CD4-positive, alpha-beta T cell treated with Interleukin-10 for 1 hour (primary cell): ENCODE measurements around the gene PTPN11.

Experiments used
- DNase-seq: peaks from one replicate; pipeline ENCODE4 v3.0.0-alpha.2; 2020

The PTPN11 gene

GRCh38 chr12:112555621-112556233 lies 137.0 kb downstream of the PTPN11 start:
- DNase-seq = no peak

DNA sequence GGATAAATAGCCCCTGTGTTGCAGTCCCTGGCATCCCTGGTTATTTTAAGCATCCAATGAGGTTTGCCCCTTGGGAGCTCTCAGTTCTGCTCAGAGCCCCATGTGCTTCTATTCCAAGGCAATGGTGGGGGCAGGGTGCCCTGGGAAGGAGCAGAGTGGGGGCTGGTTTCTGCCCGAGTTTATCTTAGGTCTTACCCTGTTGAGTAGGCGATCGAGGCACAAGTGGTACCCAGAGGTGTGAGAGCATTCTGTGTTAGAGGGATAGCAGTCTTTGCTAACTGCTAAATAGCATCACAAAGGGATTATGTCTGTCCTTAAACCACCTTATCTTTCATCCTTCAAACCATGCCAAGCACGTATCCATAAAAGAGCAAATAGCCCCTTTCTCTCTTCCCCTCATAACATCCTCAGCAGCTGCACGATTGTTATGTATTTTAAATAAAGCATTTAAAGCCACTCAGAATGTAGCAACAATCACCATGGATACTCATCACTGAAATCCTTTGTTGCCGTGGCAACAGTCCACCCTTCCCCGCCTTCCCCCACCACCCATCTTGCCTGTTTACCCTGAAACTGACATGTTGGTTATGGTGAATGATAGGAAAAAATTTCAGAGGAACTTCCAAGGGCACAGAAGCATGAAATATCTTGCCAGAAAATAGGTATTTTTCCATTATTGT lies 139.3 kb downstream of the PTPN11 start:
- no peak for DNase-seq
